Astrocyte (in vitro differentiated cells and primary cell): ENCODE measurements around the gene PPP3CA. TPM values are rescaled to one million over a fixed set of nuclear protein-coding genes. Genes with fewer than 3 reads are reported as not detected.
A peak's percentile ranks its signal among the peaks of the same experiment; 100 is the strongest.

Source experiments
- DNase-seq: peaks from one replicate; pipeline ENCODE4 v3.0.0-alpha.2; 2010; ENCODE audit warnings: low read depth
- FAIRE-seq: peaks from 2 replicates; lab custom pipeline; 2011; peaks lifted over from hg19 to GRCh38; lab: Jason Lieb, UNC
- H2AFZ ChIP-seq: 2 replicates; pipeline ENCODE4 v1.6.0; 2012; ENCODE audit warnings: low read depth, low read length, inconsistent platforms
- H3K27ac ChIP-seq: 2 replicates; pipeline ENCODE4 v1.5.1; 2011; ENCODE audit warnings: low read depth, low read length, inconsistent platforms
- H3K27me3 ChIP-seq: 2 replicates; pipeline ENCODE4 v1.6.0; 2011; ENCODE audit warnings: low read length, inconsistent platforms; ENCODE audit not compliant: insufficient read depth
- H3K36me3 ChIP-seq: 2 replicates; pipeline ENCODE4 v1.5.1; 2011; ENCODE audit warnings: low read length, inconsistent platforms; ENCODE audit not compliant: insufficient read depth
- H3K4me1 ChIP-seq: 2 replicates; pipeline ENCODE4 v1.5.1; 2011; ENCODE audit warnings: low read length, inconsistent platforms; ENCODE audit not compliant: insufficient read depth
- H3K4me2 ChIP-seq: 2 replicates; pipeline ENCODE4 v1.6.0; 2012; ENCODE audit warnings: low read length, inconsistent platforms
- H3K4me3 ChIP-seq: 2 replicates; pipeline ENCODE4 v1.5.1; 2011; ENCODE audit warnings: low read depth, mild to moderate bottlenecking, low read length, inconsistent platforms; ENCODE audit not compliant: insufficient read depth
- H3K79me2 ChIP-seq: 2 replicates; pipeline ENCODE4 v1.6.0; 2012; ENCODE audit warnings: mild to moderate bottlenecking, low read length, inconsistent platforms; ENCODE audit not compliant: insufficient read depth
- H3K9ac ChIP-seq: 2 replicates; pipeline ENCODE4 v1.6.0; 2012; ENCODE audit warnings: mild to moderate bottlenecking, low read length, inconsistent platforms
- H3K9me3 ChIP-seq: 2 replicates; pipeline ENCODE4 v1.5.1; 2012; ENCODE audit warnings: low read depth, mild to moderate bottlenecking, low read length, inconsistent platforms; ENCODE audit not compliant: insufficient read depth
- H4K20me1 ChIP-seq: 2 replicates; pipeline ENCODE4 v1.6.0; 2012; ENCODE audit warnings: low read length, inconsistent platforms; ENCODE audit not compliant: insufficient read depth
- H3K27ac Mint-ChIP-seq: one replicate; pipeline ENCODE4 v1.8.0; 2021; ENCODE audit warnings: mild to moderate bottlenecking, mixed read lengths; ENCODE audit not compliant: unreplicated experiment
- H3K27me3 Mint-ChIP-seq: one replicate; pipeline ENCODE4 v1.8.0; 2021; ENCODE audit warnings: low read depth, mixed read lengths; ENCODE audit not compliant: unreplicated experiment
- H3K36me3 Mint-ChIP-seq: one replicate; pipeline ENCODE4 v1.8.0; 2021; ENCODE audit warnings: low read depth, mixed read lengths; ENCODE audit not compliant: unreplicated experiment
- H3K4me1 Mint-ChIP-seq: one replicate; pipeline ENCODE4 v1.8.0; 2021; ENCODE audit warnings: low read depth, mixed read lengths; ENCODE audit not compliant: unreplicated experiment
- H3K4me3 Mint-ChIP-seq: one replicate; pipeline ENCODE4 v1.8.0; 2021; ENCODE audit warnings: mild to moderate bottlenecking, moderate library complexity, mixed read lengths; ENCODE audit not compliant: unreplicated experiment
- H3K9me3 Mint-ChIP-seq: one replicate; pipeline ENCODE4 v1.8.0; 2021; ENCODE audit warnings: mild to moderate bottlenecking, mixed read lengths; ENCODE audit not compliant: unreplicated experiment
- CTCF ChIP-seq: IDR thresholded peaks from 2 replicates; pipeline ENCODE4 v1.5.1; 2011; ENCODE audit warnings: low read depth, mild to moderate bottlenecking, inconsistent platforms, low read length, moderate library complexity; ENCODE audit not compliant: insufficient read depth
- EZH2 ChIP-seq: IDR thresholded peaks from 2 replicates; pipeline ENCODE4 v1.6.1; 2012; ENCODE audit warnings: mild to moderate bottlenecking, low read length, inconsistent platforms; ENCODE audit not compliant: insufficient read depth
- total RNA-seq: library from RNA; stranded (reverse); gene quantifications from 2 replicates; pipeline ENCODE4 v1.2.1, GENCODE V29; 2021

The PPP3CA gene
- total RNA-seq, 1 donor from 2014 or later, result 101 TPM

GRCh38 chr4:101066626-101067170 lies 280.6 kb downstream of the PPP3CA start:
- Mint-ChIP-seq H3K27me3 (no peaks in the 10 kb centered on the region), H3K4me1 (peaks cover 10% of the 10 kb centered on the region), H3K4me3 (no peak overlapping the region), H3K36me3 (peaks cover 6% of the 10 kb centered on the region), H3K9me3 (no peaks in the 10 kb centered on the region), H3K27ac (no peak overlapping the region)
- Histone ChIP-seq H3K4me1 (no peaks in the 10 kb centered on the region), H3K4me3 (no peak overlapping the region), H4K20me1 (no peaks in the 10 kb centered on the region), H3K79me2 (no peaks in the 10 kb centered on the region), H3K9ac (no peak overlapping the region), H3K9me3 (no peaks in the 10 kb centered on the region), H3K4me2 (no peak overlapping the region), H2AFZ (no peak overlapping the region), H3K27me3 (no peaks in the 10 kb centered on the region), H3K27ac (no peak overlapping the region), H3K36me3 (no peaks in the 10 kb centered on the region)
- FAIRE-seq, result no peak
- no peak for TF ChIP-seq EZH2
- no peak for TF ChIP-seq CTCF
- no peak for DNase-seq

- Mint-ChIP-seq H3K4me1 (peaks cover 3% of the 10 kb centered on the region), H3K27ac (no peak overlapping the region), H3K4me3 (no peak overlapping the region), H3K27me3 (no peaks in the 10 kb centered on the region), H3K9me3 (no peaks in the 10 kb centered on the region), H3K36me3 (peaks cover 3% of the 10 kb centered on the region)
- Histone ChIP-seq H3K9ac (no peak overlapping the region), H3K27ac (no peak overlapping the region), H2AFZ (no peak overlapping the region), H3K9me3 (no peaks in the 10 kb centered on the region), H3K36me3 (no peaks in the 10 kb centered on the region), H3K4me3 (no peak overlapping the region), H4K20me1 (no peaks in the 10 kb centered on the region), H3K27me3 (no peaks in the 10 kb centered on the region), H3K4me1 (no peaks in the 10 kb centered on the region), H3K79me2 (no peaks in the 10 kb centered on the region), H3K4me2 (no peak overlapping the region)
- FAIRE-seq (peak; percentile 55), DNase-seq (no peak)
- TF ChIP-seq CTCF, result no peak
- no peak for TF ChIP-seq EZH2
Observed at GRCh38 chr4:101065935-101066485, 281.3 kb downstream of the PPP3CA start.

GRCh38 chr4:101065346-101065745 lies 282.0 kb downstream of the PPP3CA start:
- Histone ChIP-seq H2AFZ (no peak overlapping the region), H3K27me3 (no peaks in the 10 kb centered on the region), H3K9me3 (no peaks in the 10 kb centered on the region), H3K27ac (no peak overlapping the region), H3K4me3 (no peak overlapping the region), H3K4me2 (no peak overlapping the region), H3K36me3 (no peaks in the 10 kb centered on the region), H3K79me2 (no peaks in the 10 kb centered on the region), H4K20me1 (no peaks in the 10 kb centered on the region), H3K4me1 (no peaks in the 10 kb centered on the region), H3K9ac (no peak overlapping the region)
- Mint-ChIP-seq H3K9me3 (no peaks in the 10 kb centered on the region), H3K4me3 (no peak overlapping the region), H3K36me3 (peaks cover 4% of the 10 kb centered on the region), H3K27ac (no peak overlapping the region), H3K4me1 (no peaks in the 10 kb centered on the region), H3K27me3 (no peaks in the 10 kb centered on the region)
- TF ChIP-seq CTCF (no peak), EZH2 (no peak)
- FAIRE-seq (peak; percentile 17), DNase-seq (no peak)
